Measurements from ENCODE around the gene YAE1. TPM values are rescaled to one million over a fixed set of nuclear protein-coding genes. Genes with fewer than 3 reads are reported as not detected.

The YAE1 gene, protein sequence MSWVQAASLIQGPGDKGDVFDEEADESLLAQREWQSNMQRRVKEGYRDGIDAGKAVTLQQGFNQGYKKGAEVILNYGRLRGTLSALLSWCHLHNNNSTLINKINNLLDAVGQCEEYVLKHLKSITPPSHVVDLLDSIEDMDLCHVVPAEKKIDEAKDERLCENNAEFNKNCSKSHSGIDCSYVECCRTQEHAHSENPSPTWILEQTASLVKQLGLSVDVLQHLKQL
- 10 to 100 TPM; 17.7 to 20.1 TPM for total RNA-seq

DNA sequence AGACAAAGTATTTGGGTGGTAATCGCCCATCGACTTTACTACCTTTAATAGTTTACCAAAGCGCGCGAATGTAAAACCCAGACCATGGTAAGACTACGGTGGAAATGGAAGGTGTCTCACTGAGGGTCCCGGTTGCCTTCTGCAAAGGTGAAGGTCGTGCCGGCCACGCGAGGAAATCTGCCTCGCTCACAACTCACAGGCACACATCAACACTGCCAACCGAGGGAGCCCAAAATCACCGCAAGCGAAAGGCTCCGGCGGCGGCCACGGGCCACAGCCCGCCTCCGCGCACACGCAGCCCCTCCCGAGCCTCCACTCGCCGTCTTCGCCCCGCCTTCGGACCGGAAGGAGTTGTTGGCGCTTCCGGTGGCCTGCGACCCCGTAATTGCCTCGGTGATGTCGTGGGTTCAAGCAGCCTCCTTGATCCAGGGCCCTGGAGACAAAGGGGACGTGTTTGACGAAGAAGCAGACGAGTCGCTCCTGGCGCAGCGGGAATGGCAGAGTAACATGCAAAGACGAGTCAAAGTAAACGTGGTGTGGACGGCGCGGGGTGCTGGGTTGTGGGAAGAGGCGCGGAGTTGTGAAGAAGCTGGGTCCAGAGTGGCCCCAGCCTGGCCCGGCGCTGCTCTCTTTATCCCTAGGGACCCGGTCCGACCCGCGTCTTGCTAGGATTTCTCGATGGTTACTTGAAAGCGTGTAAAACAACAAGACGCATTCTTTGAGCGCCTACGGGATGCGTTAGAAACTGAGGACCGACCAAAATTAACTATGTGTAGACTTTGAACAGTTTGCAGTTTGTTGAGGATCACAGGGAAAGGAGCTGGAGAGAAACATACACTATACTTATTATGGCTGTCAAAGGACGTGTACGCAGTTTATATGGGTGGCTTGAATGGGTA, at the start of gene YAE1:
YAE1 (plus strand) TSS at position 382 of the 899 bp plus-strand sequence; CDS start at position 397, 15 bp downstream.
- Mint-ChIP-seq H3K36me3 (peaks cover 5% of the 10 kb centered on the region), H3K4me3 (peak within 1 kb of the TSS; percentile 100), H3K4me1 (peaks cover 18% of the 10 kb centered on the region), H3K9me3 (no peaks in the 10 kb centered on the region), H3K27me3 (peaks cover 4% of the 10 kb centered on the region), H3K27ac (peak within 1 kb of the TSS; percentile 100)
- POLR2A ChIA-PET: interaction anchor here (0.6 to 1.0 kb wide), 5 partner anchors 9 to 1333 kb away, joined by 3 to 10 read pairs (median 3); no protein-coding TSS in a partner anchor
- peak; percentile 94 for ATAC-seq (ENCODE audit: low read depth)
- peak; percentile 84 for DNase-seq

DNA sequence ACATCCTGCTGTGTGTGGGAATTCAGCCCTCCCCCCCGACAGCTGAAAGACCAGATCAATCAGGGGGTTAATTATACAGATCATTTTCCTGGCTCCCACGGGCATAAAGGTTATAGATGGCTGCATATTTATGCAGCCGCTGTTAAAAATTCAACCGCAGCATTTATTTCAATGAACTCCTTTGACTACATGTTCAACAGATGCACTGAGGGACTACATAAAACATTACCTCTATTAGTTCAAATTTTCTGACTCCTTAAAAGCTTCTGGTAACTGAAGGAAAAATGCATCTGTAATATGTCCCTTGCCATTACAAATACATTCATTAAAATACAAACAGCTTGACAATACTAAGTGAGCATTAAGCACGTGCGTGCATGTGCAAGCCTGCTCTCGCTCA, 49.7 kb upstream of the YAE1 start:
- H3K27me3 Mint-ChIP-seq: peaks cover 14% of the 10 kb centered on the region
- no peaks in the 10 kb centered on the region for H3K9me3 Mint-ChIP-seq
- H3K36me3 Mint-ChIP-seq: no peaks in the 10 kb centered on the region
- DNase-seq: no peak
- no peak overlapping the region for H3K4me3 Mint-ChIP-seq
- no peak overlapping the region for H3K27ac Mint-ChIP-seq
- POLR2A ChIA-PET: no interaction called here
- peaks cover 2% of the 10 kb centered on the region for H3K4me1 Mint-ChIP-seq
- no peak for ATAC-seq (ENCODE audit: low read depth)

DNA sequence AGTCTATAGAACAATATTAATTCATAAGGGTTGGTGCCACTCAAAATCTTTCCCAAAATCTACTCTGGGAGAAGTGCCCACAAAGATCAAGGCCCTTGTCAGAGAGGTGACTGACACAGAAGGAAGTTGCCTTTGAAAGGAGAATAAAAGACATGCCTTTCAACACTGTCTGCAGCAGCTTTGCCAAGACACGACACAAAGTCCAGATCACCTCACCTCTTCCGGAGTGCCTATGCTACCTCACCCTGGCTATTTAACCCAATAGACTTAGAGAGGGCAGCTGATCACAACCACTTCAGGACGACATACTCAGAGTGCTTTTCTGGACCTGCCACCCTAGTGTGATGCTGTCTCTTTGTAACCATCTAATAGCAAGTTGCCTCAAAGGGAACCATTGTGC, 49.0 kb upstream of the YAE1 start:
- DNase-seq (no peak), ATAC-seq (ENCODE audit: low read depth) (no peak)
- no peak overlapping the region for H3K27ac Mint-ChIP-seq
- H3K9me3 Mint-ChIP-seq: no peaks in the 10 kb centered on the region
- no peak overlapping the region for H3K4me3 Mint-ChIP-seq
- POLR2A ChIA-PET: no interaction called here
- no peaks in the 10 kb centered on the region for H3K36me3 Mint-ChIP-seq
- H3K4me1 Mint-ChIP-seq: peaks cover 2% of the 10 kb centered on the region
- H3K27me3 Mint-ChIP-seq: peaks cover 19% of the 10 kb centered on the region

DNA sequence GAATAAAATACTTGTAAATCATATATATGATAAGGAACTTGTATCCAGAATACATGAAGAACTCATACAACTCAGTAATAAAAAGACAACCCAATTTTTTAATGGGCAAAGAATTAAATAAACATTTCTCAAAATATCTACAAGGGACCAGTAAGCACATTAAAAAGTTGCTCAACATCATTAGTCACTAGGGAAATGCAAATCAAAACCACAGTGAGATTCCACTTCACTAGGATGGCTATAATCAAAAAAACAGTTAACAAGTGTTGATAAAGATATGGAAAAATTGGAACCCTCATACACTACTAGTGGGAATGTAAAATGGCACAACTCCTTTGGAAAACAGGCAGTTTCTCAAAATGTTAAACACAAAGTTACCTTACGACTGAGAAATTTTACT, 40.3 kb upstream of the YAE1 start:
- no peaks in the 10 kb centered on the region for H3K9me3 Mint-ChIP-seq
- H3K27ac Mint-ChIP-seq: no peak overlapping the region
- ATAC-seq (ENCODE audit: low read depth) (no peak), DNase-seq (no peak)
- no peaks in the 10 kb centered on the region for H3K4me1 Mint-ChIP-seq
- no peak overlapping the region for H3K4me3 Mint-ChIP-seq
- peaks cover 31% of the 10 kb centered on the region for H3K27me3 Mint-ChIP-seq
- POLR2A ChIA-PET: no interaction called here
- H3K36me3 Mint-ChIP-seq: no peaks in the 10 kb centered on the region

DNA sequence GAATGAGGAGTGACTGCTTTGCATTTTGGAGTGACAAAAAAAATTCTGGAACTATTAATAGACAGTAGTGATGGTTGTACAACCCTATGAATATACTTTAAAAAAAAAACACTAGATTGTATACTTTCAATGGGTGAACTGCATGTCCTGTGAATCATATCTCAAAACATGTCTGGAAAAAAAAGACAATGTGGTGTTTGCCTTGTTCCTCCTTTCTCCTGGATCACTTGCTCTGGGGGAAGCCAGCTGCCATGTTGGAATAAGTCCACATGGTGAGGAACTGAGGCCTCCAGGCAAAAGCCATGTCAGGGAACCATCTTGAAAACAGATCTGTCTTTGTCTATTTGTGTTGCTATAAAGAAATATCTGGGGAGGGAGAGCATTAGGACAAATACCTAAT, 39.5 kb upstream of the YAE1 start:
- H3K4me1 Mint-ChIP-seq: no peaks in the 10 kb centered on the region
- POLR2A ChIA-PET: no interaction called here
- H3K27ac Mint-ChIP-seq: no peak overlapping the region
- H3K27me3 Mint-ChIP-seq: peaks cover 29% of the 10 kb centered on the region
- H3K36me3 Mint-ChIP-seq: no peaks in the 10 kb centered on the region
- ATAC-seq (ENCODE audit: low read depth) (no peak), DNase-seq (no peak)
- no peaks in the 10 kb centered on the region for H3K9me3 Mint-ChIP-seq
- H3K4me3 Mint-ChIP-seq: no peak overlapping the region

DNA sequence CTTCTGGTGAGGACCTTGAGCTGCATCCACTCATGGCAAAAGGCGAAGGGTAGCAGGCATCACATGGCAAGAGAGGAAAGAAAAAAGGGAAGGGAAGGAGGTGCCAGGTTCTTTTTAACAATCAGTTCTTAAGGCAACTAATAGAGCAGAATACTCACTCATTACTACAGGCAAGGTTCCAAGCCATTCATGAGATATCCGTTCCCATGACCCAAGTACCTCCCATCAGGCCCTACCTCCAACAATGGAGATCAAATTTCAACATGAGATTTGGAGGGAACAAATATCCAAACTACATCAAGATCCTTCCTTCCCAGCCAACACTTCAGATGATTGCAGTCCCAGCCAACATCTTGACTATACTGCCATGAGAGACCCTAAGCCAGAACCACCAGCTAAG, 38.9 kb upstream of the YAE1 start:
- Mint-ChIP-seq H3K27me3 (peaks cover 24% of the 10 kb centered on the region), H3K36me3 (no peaks in the 10 kb centered on the region), H3K9me3 (no peaks in the 10 kb centered on the region), H3K4me3 (no peak overlapping the region), H3K27ac (no peak overlapping the region), H3K4me1 (no peaks in the 10 kb centered on the region)
- ATAC-seq (ENCODE audit: low read depth): no peak
- POLR2A ChIA-PET: no interaction called here
- no peak for DNase-seq

DNA sequence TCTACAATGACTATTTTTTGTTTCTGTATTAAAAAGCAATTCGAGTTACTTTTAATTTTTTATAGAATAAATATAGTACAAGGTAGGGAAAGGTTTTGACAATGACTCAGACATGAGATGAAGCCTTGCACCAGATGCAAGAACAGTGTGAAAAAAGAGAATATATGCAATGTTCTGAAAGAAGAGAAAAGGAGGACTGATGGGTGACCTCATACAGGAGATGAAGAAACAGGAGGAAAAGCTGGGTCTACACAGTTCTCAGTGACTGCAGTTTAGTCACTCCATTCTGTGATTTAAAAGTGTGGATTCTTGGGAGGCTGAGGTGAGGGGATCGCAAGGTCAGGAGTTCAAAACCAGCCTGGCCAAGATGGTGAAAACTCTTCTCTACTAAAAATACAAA, 38.3 kb upstream of the YAE1 start:
- H3K27ac Mint-ChIP-seq: no peak overlapping the region
- no peaks in the 10 kb centered on the region for H3K4me1 Mint-ChIP-seq
- H3K27me3 Mint-ChIP-seq: peaks cover 23% of the 10 kb centered on the region
- ATAC-seq (ENCODE audit: low read depth) (no peak), DNase-seq (no peak)
- no peaks in the 10 kb centered on the region for H3K9me3 Mint-ChIP-seq
- POLR2A ChIA-PET: no interaction called here
- no peaks in the 10 kb centered on the region for H3K36me3 Mint-ChIP-seq
- H3K4me3 Mint-ChIP-seq: no peak overlapping the region

DNA sequence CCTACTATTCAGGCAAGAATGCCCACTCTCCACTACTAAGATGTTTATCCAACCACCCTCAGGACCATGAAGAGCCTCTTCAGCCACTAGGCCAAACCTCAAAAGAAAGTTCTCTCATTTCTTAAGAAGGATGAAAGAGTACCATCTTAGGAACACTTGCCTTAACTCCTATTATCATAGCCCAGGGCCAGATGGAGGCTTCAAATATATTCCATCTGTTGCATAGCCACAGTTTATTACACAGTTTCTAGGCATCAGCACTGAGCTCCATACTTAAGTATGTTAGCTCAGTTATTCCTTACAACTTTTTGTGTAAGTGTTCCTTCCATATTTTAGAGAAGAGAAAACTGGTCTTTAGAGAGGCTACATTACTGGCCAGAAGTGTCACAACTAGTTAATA, 37.4 kb upstream of the YAE1 start:
- Mint-ChIP-seq H3K9me3 (no peaks in the 10 kb centered on the region), H3K4me1 (no peaks in the 10 kb centered on the region), H3K27me3 (peaks cover 23% of the 10 kb centered on the region), H3K4me3 (no peak overlapping the region), H3K27ac (no peak overlapping the region), H3K36me3 (no peaks in the 10 kb centered on the region)
- no peak for ATAC-seq (ENCODE audit: low read depth)
- POLR2A ChIA-PET: no interaction called here
- no peak for DNase-seq

DNA sequence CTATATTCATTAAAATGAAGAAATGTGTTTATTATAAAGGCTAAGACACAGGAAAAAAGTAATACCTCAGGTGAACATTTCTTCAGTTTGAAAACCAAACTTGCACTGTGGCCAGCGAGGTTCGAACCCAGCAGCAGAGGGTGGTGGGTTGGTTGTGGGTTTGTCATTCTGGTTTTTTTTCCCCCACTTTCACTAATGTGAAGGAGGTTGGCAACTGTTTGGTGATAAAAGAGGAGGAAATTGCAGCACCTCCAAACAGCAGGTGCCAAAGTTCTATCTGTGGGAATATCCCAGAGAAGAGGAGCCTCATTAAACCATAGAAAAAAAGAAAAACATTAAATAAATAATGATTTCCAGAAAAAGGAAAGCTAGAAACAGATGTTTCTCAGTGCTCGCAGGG, 36.6 kb upstream of the YAE1 start:
- H3K4me1 Mint-ChIP-seq: no peaks in the 10 kb centered on the region
- POLR2A ChIA-PET: no interaction called here
- no peak overlapping the region for H3K4me3 Mint-ChIP-seq
- ATAC-seq (ENCODE audit: low read depth) (no peak), DNase-seq (no peak)
- no peaks in the 10 kb centered on the region for H3K9me3 Mint-ChIP-seq
- H3K36me3 Mint-ChIP-seq: no peaks in the 10 kb centered on the region
- H3K27ac Mint-ChIP-seq: no peak overlapping the region
- peaks cover 21% of the 10 kb centered on the region for H3K27me3 Mint-ChIP-seq

DNA sequence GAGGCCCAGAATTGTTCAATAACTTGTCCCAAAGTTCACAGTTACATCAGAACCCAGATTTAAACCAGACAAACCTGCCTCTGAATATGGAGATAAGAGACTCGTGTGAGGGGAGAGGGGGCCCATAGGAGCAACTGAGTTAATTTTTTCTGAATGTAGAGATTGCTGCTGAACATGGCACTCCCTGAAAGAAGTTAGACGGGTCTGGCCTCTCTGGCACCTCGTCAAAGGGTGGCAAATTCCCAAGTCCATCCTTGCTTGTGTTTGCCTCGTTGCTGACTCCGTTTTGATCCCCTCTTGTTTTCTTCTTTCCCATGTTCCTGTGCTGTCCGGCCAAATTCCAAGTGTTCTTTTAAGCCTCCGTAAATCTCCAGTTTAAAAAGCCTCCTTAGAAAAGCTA, 35.2 kb upstream of the YAE1 start:
- Mint-ChIP-seq H3K4me1 (no peaks in the 10 kb centered on the region), H3K9me3 (no peaks in the 10 kb centered on the region), H3K27me3 (peaks cover 18% of the 10 kb centered on the region), H3K4me3 (no peak overlapping the region), H3K27ac (no peak overlapping the region), H3K36me3 (no peaks in the 10 kb centered on the region)
- DNase-seq (no peak), ATAC-seq (ENCODE audit: low read depth) (no peak)
- POLR2A ChIA-PET: no interaction called here

DNA sequence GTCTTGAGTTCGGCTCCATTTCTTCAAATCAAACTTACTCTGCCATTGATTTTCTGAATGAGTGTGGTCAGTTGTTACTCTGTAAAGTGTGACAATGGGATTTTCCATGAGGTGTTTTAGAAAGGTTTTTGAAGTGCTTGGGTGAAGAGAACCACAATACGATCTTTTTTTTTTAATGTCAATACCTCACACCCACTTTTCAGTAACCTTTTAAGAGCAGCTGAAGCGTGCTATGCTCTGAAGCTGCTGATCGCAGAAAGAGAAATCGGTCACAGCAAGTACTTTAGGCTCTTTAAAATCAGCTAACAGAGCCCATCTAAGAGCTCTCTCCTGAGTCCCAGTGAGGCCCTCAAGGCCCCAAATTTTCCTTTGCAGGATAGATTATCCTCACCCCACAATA, 34.4 kb upstream of the YAE1 start:
- no peak for ATAC-seq (ENCODE audit: low read depth)
- no peak overlapping the region for H3K4me3 Mint-ChIP-seq
- DNase-seq: no peak
- no peaks in the 10 kb centered on the region for H3K9me3 Mint-ChIP-seq
- no peaks in the 10 kb centered on the region for H3K36me3 Mint-ChIP-seq
- H3K27me3 Mint-ChIP-seq: peaks cover 13% of the 10 kb centered on the region
- H3K4me1 Mint-ChIP-seq: no peaks in the 10 kb centered on the region
- POLR2A ChIA-PET: no interaction called here
- no peak overlapping the region for H3K27ac Mint-ChIP-seq

DNA sequence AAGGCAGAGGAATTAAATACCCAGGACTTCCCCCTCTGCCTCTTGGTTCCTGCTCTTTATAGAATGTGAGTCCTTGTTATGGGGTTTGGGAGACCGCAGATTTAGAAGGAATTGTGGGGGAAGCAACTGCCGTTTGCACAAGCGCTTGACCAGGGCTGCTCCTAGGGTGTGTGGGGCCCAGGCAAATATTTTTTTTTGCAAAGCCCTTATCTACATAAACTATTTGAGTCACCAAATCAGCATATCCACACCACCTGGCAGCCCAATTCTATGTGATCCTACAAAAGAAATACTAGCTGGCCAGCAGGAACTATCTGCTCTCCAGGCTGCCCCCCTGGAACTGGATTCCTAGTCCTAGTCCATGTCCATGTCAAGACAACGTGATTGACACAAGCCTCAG, 33.4 kb upstream of the YAE1 start:
- H3K9me3 Mint-ChIP-seq: no peaks in the 10 kb centered on the region
- H3K27me3 Mint-ChIP-seq: peaks cover 9% of the 10 kb centered on the region
- H3K27ac Mint-ChIP-seq: no peak overlapping the region
- POLR2A ChIA-PET: no interaction called here
- H3K4me1 Mint-ChIP-seq: no peaks in the 10 kb centered on the region
- H3K4me3 Mint-ChIP-seq: no peak overlapping the region
- DNase-seq: no peak
- no peak for ATAC-seq (ENCODE audit: low read depth)
- H3K36me3 Mint-ChIP-seq: no peaks in the 10 kb centered on the region

DNA sequence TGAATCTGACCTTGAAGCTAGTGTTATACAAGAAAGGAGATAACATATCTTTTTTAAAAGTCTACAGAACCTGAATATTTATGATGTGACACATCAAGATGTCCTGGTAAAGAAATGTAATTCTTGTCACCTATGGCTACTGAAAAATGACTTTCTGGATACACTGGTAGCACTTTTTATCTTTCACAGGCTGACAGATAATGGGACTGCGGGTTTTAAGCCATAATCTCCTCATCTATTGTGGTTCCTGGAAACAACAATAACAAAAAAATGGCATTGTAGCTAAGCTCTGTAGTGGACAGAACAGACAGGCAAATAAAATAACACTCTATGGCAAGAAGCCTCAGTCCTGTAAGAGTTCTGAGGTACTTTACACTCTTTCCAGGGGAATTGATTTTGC, 31.6 kb upstream of the YAE1 start:
- ATAC-seq (ENCODE audit: low read depth) (no peak), DNase-seq (no peak)
- Mint-ChIP-seq H3K4me3 (no peak overlapping the region), H3K27ac (no peak overlapping the region), H3K9me3 (no peaks in the 10 kb centered on the region), H3K4me1 (no peaks in the 10 kb centered on the region), H3K36me3 (no peaks in the 10 kb centered on the region), H3K27me3 (peaks cover 9% of the 10 kb centered on the region)
- POLR2A ChIA-PET: no interaction called here

DNA sequence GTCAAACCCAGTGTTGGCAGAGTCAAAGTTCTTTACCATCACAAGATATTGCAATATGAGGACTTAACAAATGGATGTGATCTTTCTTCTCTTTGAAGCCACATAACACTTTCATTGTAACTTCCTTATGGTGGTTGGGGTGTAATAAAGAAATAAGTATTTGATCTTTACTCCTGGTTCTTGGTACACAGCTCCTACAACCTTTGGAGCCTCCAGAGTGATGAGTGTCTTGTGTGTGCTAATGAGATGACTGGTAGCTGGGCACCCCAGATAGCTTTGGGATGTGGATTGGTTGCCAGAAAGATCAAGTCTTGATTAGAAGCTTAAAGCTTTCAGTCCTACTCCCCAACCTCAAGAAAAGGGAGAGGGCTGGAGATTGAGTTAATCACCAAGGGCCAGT, 31.1 kb upstream of the YAE1 start:
- ATAC-seq (ENCODE audit: low read depth): no peak
- H3K27me3 Mint-ChIP-seq: peaks cover 9% of the 10 kb centered on the region
- H3K4me1 Mint-ChIP-seq: no peaks in the 10 kb centered on the region
- H3K4me3 Mint-ChIP-seq: no peak overlapping the region
- POLR2A ChIA-PET: no interaction called here
- no peak for DNase-seq
- H3K9me3 Mint-ChIP-seq: no peaks in the 10 kb centered on the region
- no peak overlapping the region for H3K27ac Mint-ChIP-seq
- no peaks in the 10 kb centered on the region for H3K36me3 Mint-ChIP-seq

Data from activated naive CD8-positive, alpha-beta T cell treated with anti-CD3 and anti-CD28 coated beads, Interleukin-2, amount 10 ng/mL, durations not matched to agents 7 days and 5 days (primary cell).